Upper lobe of right lung (tissue), 1 donor: ENCODE measurements around the gene FCRL6. TPM values are rescaled to one million over a fixed set of nuclear protein-coding genes. Genes with fewer than 3 reads are reported as not detected.

ENCODE experiments used
- ATAC-seq: fragments of 200-7000 bp; cut with Tn5 transposase; one replicate; pipeline ENCODE4 v1.9.1; 2020; ENCODE audit warnings: mild to moderate bottlenecking, moderate library complexity
- DNase-seq: peaks from one replicate; pipeline ENCODE4 v3.0.0-alpha.2; 2020
- H3K27ac ChIP-seq: fragments of 200-600 bp; one replicate; pipeline ENCODE4 v1.8.0; 2022
- H3K27me3 ChIP-seq: fragments of 200-600 bp; one replicate; pipeline ENCODE4 v1.8.0; 2022; ENCODE audit warnings: mild to moderate bottlenecking
- H3K36me3 ChIP-seq: fragments of 200-600 bp; one replicate; pipeline ENCODE4 v1.8.0; 2022
- H3K4me1 ChIP-seq: fragments of 200-600 bp; one replicate; pipeline ENCODE4 v1.8.0; 2022
- H3K4me3 ChIP-seq: fragments of 200-600 bp; one replicate; pipeline ENCODE4 v1.8.0; 2022; ENCODE audit warnings: mild to moderate bottlenecking
- H3K9me3 ChIP-seq: fragments of 200-600 bp; one replicate; pipeline ENCODE4 v1.8.0; 2022
- CTCF ChIP-seq: fragments of 200-600 bp; IDR thresholded peaks from one replicate; pipeline ENCODE4 v1.8.0; 2022; ENCODE audit warnings: antibody characterized with exemption
- intact Hi-C: fragments of 100-400 bp; cut with DNase I; formaldehyde crosslinking; loops from one replicate; pipeline ENCODE4 v1.11.0; 2022
- total RNA-seq: library from RNA; stranded (reverse); fragmentation: NEBNext Ultra II Directional; extraction: Animal tissue kit (Norgen Biotek cat#: 25700); gene quantifications from one replicate; pipeline ENCODE4 v1.2.1, GENCODE V29; 2021
- donor health status: DM: no; HTN: yes; CAD: no; lungs with severe emphysema.

FCRL6 gene
- total RNA-seq, 1 donor from 2014 or later, result 3.2 TPM

- no peak for ATAC-seq
- TF ChIP-seq CTCF, result no peak
- no peaks in the 10 kb centered on the region for H3K27me3 ChIP-seq
- H3K36me3 ChIP-seq, result no peaks in the 10 kb centered on the region
- no peak overlapping the region for H3K4me3 ChIP-seq
- no peak overlapping the region for H3K27ac ChIP-seq
- DNase-seq, result no peak
- no peaks in the 10 kb centered on the region for H3K9me3 ChIP-seq
- intact Hi-C loops, result no loop called here
- H3K4me1 ChIP-seq, result peaks cover 13% of the 10 kb centered on the region
Measured at GRCh38 chr1:159851407-159851806, 49.2 kb downstream of the FCRL6 start.

GRCh38 chr1:159853417-159854115 is 51.4 kb downstream of the FCRL6 start:
- intact Hi-C loops, result no loop called here
- no peak for DNase-seq
- Histone ChIP-seq H3K27ac (peak overlapping the region; percentile 94), H3K9me3 (no peaks in the 10 kb centered on the region), H3K36me3 (no peaks in the 10 kb centered on the region), H3K4me1 (peaks cover 13% of the 10 kb centered on the region), H3K4me3 (peak overlapping the region; percentile 74), H3K27me3 (no peaks in the 10 kb centered on the region)
- ATAC-seq, result no peak
- TF ChIP-seq CTCF, result no peak

- Histone ChIP-seq H3K27me3 (no peaks in the 10 kb centered on the region), H3K27ac (peak overlapping the region; percentile 94), H3K4me1 (peaks cover 13% of the 10 kb centered on the region), H3K9me3 (no peaks in the 10 kb centered on the region), H3K4me3 (peak overlapping the region; percentile 74), H3K36me3 (no peaks in the 10 kb centered on the region)
- intact Hi-C loops, result no loop called here
- TF ChIP-seq CTCF, result no peak
- peak; percentile 83 for ATAC-seq
- DNase-seq, result peak; percentile 91
Measured at GRCh38 chr1:159854116-159854692, 52.0 kb downstream of the FCRL6 start.

GRCh38 chr1:159854693-159855192 is 52.6 kb downstream of the FCRL6 start:
- Histone ChIP-seq H3K27me3 (no peaks in the 10 kb centered on the region), H3K27ac (peak overlapping the region; percentile 94), H3K36me3 (no peaks in the 10 kb centered on the region), H3K4me3 (peak overlapping the region; percentile 74), H3K4me1 (peaks cover 13% of the 10 kb centered on the region), H3K9me3 (no peaks in the 10 kb centered on the region)
- intact Hi-C loops, result no loop called here
- ATAC-seq (peak; percentile 96), DNase-seq (peak; percentile 96)
- TF ChIP-seq CTCF, result peak; percentile 25

- no peaks in the 10 kb centered on the region for H3K9me3 ChIP-seq
- peaks cover 13% of the 10 kb centered on the region for H3K4me1 ChIP-seq
- DNase-seq (no peak), ATAC-seq (no peak)
- H3K36me3 ChIP-seq, result no peaks in the 10 kb centered on the region
- no peaks in the 10 kb centered on the region for H3K27me3 ChIP-seq
- no peak overlapping the region for H3K4me3 ChIP-seq
- no peak overlapping the region for H3K27ac ChIP-seq
- no peak for TF ChIP-seq CTCF
- intact Hi-C loops, result no loop called here
Measured at GRCh38 chr1:159855709-159856108, 53.5 kb downstream of the FCRL6 start.
